GM23338 (cell line): ENCODE measurements around the gene SPEF1. TPM values are rescaled to one million over a fixed set of nuclear protein-coding genes. Genes with fewer than 3 reads are reported as not detected.

Experiments
- ATAC-seq: fragments of 200-7000 bp; cut with Tn5 transposase; 3 replicates; pipeline ENCODE4 v1.9.1; 2020
- DNase-seq: peaks from one replicate; pipeline ENCODE4 v3.0.0-alpha.2; 2015; ENCODE audit warnings: low spot score
- H2AFZ ChIP-seq: fragments of 200-600 bp; sonication (generic); 2 replicates; pipeline ENCODE4 v1.8.0; 2016; ENCODE audit warnings: antibody characterized with exemption, mild to moderate bottlenecking, moderate library complexity
- H3F3A ChIP-seq: fragments of 200-600 bp; sonication (generic); replicated peaks from 2 replicates; pipeline ENCODE4 v1.8.0; 2017; ENCODE audit warnings: antibody characterized with exemption, mixed run types, low read depth
- H3K27ac ChIP-seq: fragments of 200-600 bp; sonication (generic); 2 replicates; pipeline ENCODE4 v1.6.1; 2016; ENCODE audit warnings: low read depth
- H3K27me3 ChIP-seq: fragments of 200-600 bp; sonication (generic); 2 replicates; pipeline ENCODE4 v1.8.0; 2016; ENCODE audit warnings: mild to moderate bottlenecking, mixed run types, moderate library complexity; ENCODE audit not compliant: insufficient read depth
- H3K36me3 ChIP-seq: fragments of 200-600 bp; sonication (generic); 2 replicates; pipeline ENCODE4 v1.8.0; 2016; ENCODE audit warnings: mild to moderate bottlenecking; ENCODE audit not compliant: insufficient read depth
- H3K4me1 ChIP-seq: fragments of 200-600 bp; sonication (generic); 2 replicates; pipeline ENCODE4 v1.8.0; 2016; ENCODE audit warnings: mild to moderate bottlenecking, moderate library complexity; ENCODE audit not compliant: insufficient read depth
- H3K4me2 ChIP-seq: fragments of 200-600 bp; sonication (generic); 2 replicates; pipeline ENCODE4 v1.7.1; 2017; ENCODE audit warnings: mixed run types
- H3K4me3 ChIP-seq: fragments of 200-600 bp; sonication (generic); 2 replicates; pipeline ENCODE4 v1.6.1; 2016; ENCODE audit warnings: mixed run types
- H3K79me2 ChIP-seq: fragments of 200-600 bp; sonication (generic); replicated peaks from 2 replicates; pipeline ENCODE4 v1.8.0; 2017; ENCODE audit warnings: mild to moderate bottlenecking; ENCODE audit not compliant: insufficient read depth
- H3K9me2 ChIP-seq: fragments of 200-600 bp; sonication (generic); 2 replicates; pipeline ENCODE4 v1.8.0; 2017; ENCODE audit not compliant: insufficient read depth
- H4K20me1 ChIP-seq: fragments of 200-600 bp; sonication (generic); replicated peaks from 2 replicates; pipeline ENCODE4 v1.8.0; 2017; ENCODE audit warnings: mild to moderate bottlenecking; ENCODE audit not compliant: insufficient read depth
- H3K27ac Mint-ChIP-seq: 2 replicates; pipeline ENCODE4 v1.8.0; 2020; ENCODE audit warnings: inconsistent platforms, mild to moderate bottlenecking, moderate library complexity, mixed read lengths
- H3K27me3 Mint-ChIP-seq: 3 replicates; pipeline ENCODE4 v1.8.0; 2022; ENCODE audit warnings: low read depth, mild to moderate bottlenecking, moderate library complexity, mixed read lengths, inconsistent platforms; ENCODE audit not compliant: insufficient read depth, poor library complexity
- H3K36me3 Mint-ChIP-seq: 3 replicates; pipeline ENCODE4 v1.8.0; 2021; ENCODE audit warnings: low read depth, mild to moderate bottlenecking, inconsistent platforms, moderate library complexity, mixed read lengths
- H3K4me1 Mint-ChIP-seq: 3 replicates; pipeline ENCODE4 v1.8.0; 2020; ENCODE audit warnings: mild to moderate bottlenecking, inconsistent platforms, mixed read lengths
- H3K4me3 Mint-ChIP-seq: 3 replicates; pipeline ENCODE4 v1.8.0; 2021; ENCODE audit warnings: moderate library complexity, mild to moderate bottlenecking, inconsistent platforms, mixed read lengths
- H3K9me3 Mint-ChIP-seq: 3 replicates; pipeline ENCODE4 v1.8.0; 2020; ENCODE audit warnings: moderate library complexity, mild to moderate bottlenecking, inconsistent platforms, mixed read lengths
- CREB1 ChIP-seq: fragments of 250-450 bp; sonication (Bioruptor Pico); IDR thresholded peaks from 2 replicates; pipeline ENCODE4 v1.5.0; 2020; ENCODE audit warnings: low read depth, mild to moderate bottlenecking, moderate library complexity
- CTCF ChIP-seq, 2 experiments: fragments of 200-600 bp in 1 of 2; sonication (generic) in 1 of 2; conservative IDR thresholded peaks; 2 replicates each; pipeline versions ENCODE4 v1.5.1 to v1.6.1; 2016 to 2017; ENCODE audit warnings: antibody characterized with exemption in 2 of 2, low read depth in 2 of 2, mild to moderate bottlenecking in 2 of 2, moderate library complexity in 1 of 2
- ETS1 ChIP-seq: IDR thresholded peaks from 2 replicates; pipeline ENCODE4 v1.6.1; 2016; ENCODE audit warnings: antibody characterized with exemption
- EZH2 ChIP-seq: fragments of 200-600 bp; sonication (generic); IDR thresholded peaks from one replicate; pipeline ENCODE4 v1.8.0; 2017; ENCODE audit warnings: antibody characterized with exemption, mild to moderate bottlenecking, low read depth; ENCODE audit not compliant: unreplicated experiment
- EZH2phosphoT487 ChIP-seq: fragments of 200-600 bp; sonication (generic); IDR thresholded peaks from one replicate; pipeline ENCODE4 v1.8.1; 2018; ENCODE audit warnings: antibody characterized with exemption; ENCODE audit not compliant: unreplicated experiment
- JUNB ChIP-seq: IDR thresholded peaks from one replicate; pipeline ENCODE4 v1.6.1; 2016; ENCODE audit warnings: antibody characterized with exemption; ENCODE audit not compliant: unreplicated experiment
- NANOG ChIP-seq: IDR thresholded peaks from 2 replicates; pipeline ENCODE4 v1.6.1; 2016; ENCODE audit warnings: antibody characterized with exemption, borderline replicate concordance
- POLR2AphosphoS5 ChIP-seq: IDR thresholded peaks from 2 replicates; pipeline ENCODE4 v1.6.1; 2016; ENCODE audit warnings: antibody characterized with exemption, low read depth
- REST ChIP-seq: IDR thresholded peaks from one replicate; pipeline ENCODE4 v1.6.1; 2018; ENCODE audit warnings: antibody characterized with exemption; ENCODE audit not compliant: unreplicated experiment
- STAT1 ChIP-seq: IDR thresholded peaks from one replicate; pipeline ENCODE4 v1.6.1; 2016; ENCODE audit warnings: antibody characterized with exemption; ENCODE audit not compliant: unreplicated experiment
- ZNF114 ChIP-seq: fragments of 250-450 bp; sonication (Bioruptor Pico); IDR thresholded peaks from 2 replicates; pipeline ENCODE4 v1.5.0; 2020; ENCODE audit warnings: mild to moderate bottlenecking, moderate library complexity
- ZNF331 ChIP-seq: fragments of 250-450 bp; sonication (Bioruptor Pico); IDR thresholded peaks from 2 replicates; pipeline ENCODE4 v1.5.0; 2020; ENCODE audit warnings: low read depth, mild to moderate bottlenecking, moderate library complexity
- polyA plus RNA-seq: library from polyadenylated mRNA; unstranded; fragments of >200 nt; fragmentation: Nextera tagmentation; extraction: Ambion mirVana; gene quantifications from 2 replicates; pipeline ENCODE4 v1.2.1, GENCODE V29; 2016
- total RNA-seq: library from RNA; depleted of rRNA; stranded (reverse); fragments of >200 nt; shearing (Covaris generic); gene quantifications from 2 replicates; pipeline ENCODE4 v1.2.3, GENCODE V29; 2014

The SPEF1 gene
- total and polyA plus RNA-seq, 2 experiments from 2014 or later: 0.68 to 0.69 TPM

- no peak for TF ChIP-seq REST
- TF ChIP-seq ZNF114 (CRISPR knock-in tag): no peak
- no peak for TF ChIP-seq JUNB
- TF ChIP-seq POLR2AphosphoS5: no peak
- no peak for TF ChIP-seq EZH2
- TF ChIP-seq CTCF (conservative IDR thresholded peaks at IDR 0.05; ENCODE audit: low read depth in 2 of 2): no peak
- no peak for TF ChIP-seq ZNF331 (CRISPR knock-in tag)
- no peak for TF ChIP-seq NANOG
- no peak for TF ChIP-seq STAT1
- no peak for TF ChIP-seq CREB1 (CRISPR knock-in tag)
These were observed 26.0 kb downstream of the SPEF1 start (continued) for GRCh38 chr20:3755269-3755668.

- Histone ChIP-seq H3K9me2 (no peaks in the 10 kb centered on the region), H3K4me1 (peaks cover 12% of the 10 kb centered on the region; the same call in 1 of the 2 replicates), H3K36me3 (peaks cover 7% of the 10 kb centered on the region; the same call in 1 of the 2 replicates), H3K27ac (no peak overlapping the region), H3F3A (peaks cover 14% of the 10 kb centered on the region), H3K27me3 (peaks cover 20% of the 10 kb centered on the region), H3K79me2 (no peaks in the 10 kb centered on the region), H3K4me2 (no peak overlapping the region), H3K4me3 (no peak overlapping the region), H2AFZ (no peak overlapping the region), H4K20me1 (peaks cover 17% of the 10 kb centered on the region)
- ATAC-seq: no peak
- peaks cover 15% of the 10 kb centered on the region for H3K4me1 Mint-ChIP-seq
- peaks cover 32% of the 10 kb centered on the region for H3K27me3 Mint-ChIP-seq
- DNase-seq: no peak
- H3K9me3 Mint-ChIP-seq: peaks cover 4% of the 10 kb centered on the region; the same call in 1 of the 3 replicates
- no peak overlapping the region for H3K27ac Mint-ChIP-seq
- peaks cover 15% of the 10 kb centered on the region for H3K36me3 Mint-ChIP-seq
- H3K4me3 Mint-ChIP-seq: no peak overlapping the region
- no peak for TF ChIP-seq NANOG
- no peak for TF ChIP-seq CTCF (conservative IDR thresholded peaks at IDR 0.05; ENCODE audit: low read depth in 2 of 2)
- no peak for TF ChIP-seq POLR2AphosphoS5
- no peak for TF ChIP-seq CREB1 (CRISPR knock-in tag)
- TF ChIP-seq ETS1: no peak
- no peak for TF ChIP-seq EZH2phosphoT487
- TF ChIP-seq ZNF114 (CRISPR knock-in tag): no peak
- no peak for TF ChIP-seq JUNB
These were observed 27.0 kb downstream of the SPEF1 start for GRCh38 chr20:3754276-3754630.
